ENCODE measurements around the gene SLC39A11.

SLC39A11 gene

GRCh38 chr17:72975509-72975908, 117.0 kb downstream of the SLC39A11 start:
- H4K8ac ChIP-seq (ENCODE audit: low read depth, low read length), result no peak overlapping the region
- no CpG with 5 or more reads among the region's 2 CpGs for WGBS (ENCODE audit: extremely low coverage, insufficient coverage, insufficient read length)
- DNase-seq, result no peak

GRCh38 chr17:72974605-72975232, 117.8 kb downstream of the SLC39A11 start:
- H3K4ac ChIP-seq (ENCODE audit: low read depth, low read length), result no peak overlapping the region
- H2AK5ac ChIP-seq (ENCODE audit: low read length), result no peak overlapping the region
- peaks cover 3 to 13% of the 10 kb centered on the region in 2 experiments for H3K4me1 ChIP-seq (ENCODE audit: control insufficient read depth in 1 of 2, insufficient read depth in 2 of 2, low read length in 2 of 2)
- no peak overlapping the region for H3K4me3 ChIP-seq (ENCODE audit: low read depth, low read length)
- no peak overlapping the region for H2BK5ac ChIP-seq (ENCODE audit: low read depth, low read length, poor library complexity)
- no peak overlapping the region for H4K12ac ChIP-seq (ENCODE audit: low read depth, low read length)
- H2BK12ac ChIP-seq (ENCODE audit: low read length), result no peak overlapping the region
- H3K79me1 ChIP-seq (ENCODE audit: low read length), result no peaks in the 10 kb centered on the region
- no peak overlapping the region for H3K18ac ChIP-seq (ENCODE audit: low read length)
- no peaks in the 10 kb centered on the region for H3K27me3 ChIP-seq (ENCODE audit: insufficient read depth, low read length)
- H3K23ac ChIP-seq (ENCODE audit: low read length), result no peak overlapping the region
- no peak overlapping the region for H2AFZ ChIP-seq (ENCODE audit: insufficient read depth, low read length, poor library complexity)
- H3K9ac ChIP-seq (ENCODE audit: low read length), result no peak overlapping the region
- H3K9me3 ChIP-seq (ENCODE audit: insufficient read depth, low read depth, low read length), result no peaks in the 10 kb centered on the region
- H3K4me2 ChIP-seq (ENCODE audit: low read length), result no peak overlapping the region
- no peak for DNase-seq
- no peak overlapping the region for H3K14ac ChIP-seq (ENCODE audit: low read length)
- no peak overlapping the region for H4K8ac ChIP-seq (ENCODE audit: low read depth, low read length)
- H2BK120ac ChIP-seq (ENCODE audit: insufficient read depth, low read length, poor library complexity), result no peak overlapping the region
- H3K27ac ChIP-seq (ENCODE audit: low read depth, low read length), result no peak overlapping the region
- H4K91ac ChIP-seq (ENCODE audit: low read depth, low read length), result no peak overlapping the region
- no peaks in the 10 kb centered on the region for H3K79me2 ChIP-seq (ENCODE audit: control insufficient read depth, insufficient read depth, low read length, poor library complexity)
- no CpG with 5 or more reads among the region's 4 CpGs for WGBS (ENCODE audit: extremely low coverage, insufficient coverage, insufficient read length)
- no peaks in the 10 kb centered on the region for H3K36me3 ChIP-seq (ENCODE audit: control insufficient read depth in 1 of 2, insufficient read depth in 2 of 2, low read length in 2 of 2)

More at GRCh38 chr17:72975509-72975908, 117.0 kb downstream of the SLC39A11 start:
- Histone ChIP-seq H3K36me3 (ENCODE audit: control insufficient read depth in 1 of 2, insufficient read depth in 2 of 2, low read length in 2 of 2) (no peaks in the 10 kb centered on the region), H3K79me2 (ENCODE audit: control insufficient read depth, insufficient read depth, low read length, poor library complexity) (no peaks in the 10 kb centered on the region), H2BK12ac (ENCODE audit: low read length) (no peak overlapping the region), H2BK120ac (ENCODE audit: insufficient read depth, low read length, poor library complexity) (no peak overlapping the region), H2BK5ac (ENCODE audit: low read depth, low read length, poor library complexity) (no peak overlapping the region), H3K23ac (ENCODE audit: low read length) (no peak overlapping the region), H3K14ac (ENCODE audit: low read length) (no peak overlapping the region), H4K12ac (ENCODE audit: low read depth, low read length) (no peak overlapping the region), H3K9ac (ENCODE audit: low read length) (no peak overlapping the region), H3K79me1 (ENCODE audit: low read length) (no peaks in the 10 kb centered on the region), H2AK5ac (ENCODE audit: low read length) (no peak overlapping the region), H3K4me2 (ENCODE audit: low read length) (no peak overlapping the region), H2AFZ (ENCODE audit: insufficient read depth, low read length, poor library complexity) (no peak overlapping the region), H3K27me3 (ENCODE audit: insufficient read depth, low read length) (no peaks in the 10 kb centered on the region), H3K9me3 (ENCODE audit: insufficient read depth, low read depth, low read length) (no peaks in the 10 kb centered on the region), H3K4me3 (ENCODE audit: low read depth, low read length) (no peak overlapping the region), H4K91ac (ENCODE audit: low read depth, low read length) (no peak overlapping the region), H3K18ac (ENCODE audit: low read length) (no peak overlapping the region), H3K4ac (ENCODE audit: low read depth, low read length) (no peak overlapping the region), H3K27ac (ENCODE audit: low read depth, low read length) (no peak overlapping the region), H3K4me1 (ENCODE audit: control insufficient read depth in 1 of 2, insufficient read depth in 2 of 2, low read length in 2 of 2) (peaks cover 3 to 13% of the 10 kb centered on the region in 2 experiments)

DNA sequence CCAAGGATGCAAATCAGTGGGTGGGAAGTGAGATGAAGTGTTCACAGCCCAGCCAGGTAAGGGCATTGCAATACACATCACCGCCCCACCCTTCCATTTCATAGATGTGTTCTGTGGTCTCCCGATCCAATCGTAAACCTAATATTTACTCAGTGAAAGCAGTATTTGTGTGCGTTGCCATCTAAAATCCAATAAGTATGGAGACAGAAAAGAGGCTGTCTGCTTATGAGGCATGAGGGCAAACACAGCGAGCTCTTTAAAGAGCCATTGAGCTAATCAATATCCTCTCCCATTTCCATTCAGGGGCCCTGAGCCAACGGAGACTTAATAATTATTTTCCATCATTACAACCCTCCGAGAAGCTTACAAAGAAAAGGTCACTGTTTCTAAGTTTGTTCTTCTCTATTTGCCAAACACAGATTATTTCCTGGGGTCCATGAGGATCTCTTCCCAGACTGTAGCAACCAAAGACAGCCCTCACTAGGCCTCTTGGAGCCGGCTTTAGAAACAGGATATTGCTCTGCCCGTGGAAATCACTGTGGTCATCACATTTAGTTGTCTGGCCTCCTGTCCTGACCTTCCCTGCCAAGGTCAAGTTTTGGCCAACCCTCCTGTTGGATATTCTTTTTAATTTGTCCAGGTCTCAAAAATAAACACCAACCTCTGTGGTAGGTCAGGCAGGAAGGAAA, 120.1 kb downstream of the SLC39A11 start:
- H2AFZ ChIP-seq (ENCODE audit: insufficient read depth, low read length, poor library complexity), result no peak overlapping the region
- peaks cover 3 to 10% of the 10 kb centered on the region in 2 experiments for H3K4me1 ChIP-seq (ENCODE audit: control insufficient read depth in 1 of 2, insufficient read depth in 2 of 2, low read length in 2 of 2)
- no peak overlapping the region for H2BK120ac ChIP-seq (ENCODE audit: insufficient read depth, low read length, poor library complexity)
- no peak for DNase-seq
- no peak overlapping the region for H3K4ac ChIP-seq (ENCODE audit: low read depth, low read length)
- no CpG with 5 or more reads among the region's 9 CpGs for WGBS (ENCODE audit: extremely low coverage, insufficient coverage, insufficient read length)
- no peak overlapping the region for H2AK5ac ChIP-seq (ENCODE audit: low read length)
- no peak overlapping the region for H3K27ac ChIP-seq (ENCODE audit: low read depth, low read length)
- no peak overlapping the region for H3K4me3 ChIP-seq (ENCODE audit: low read depth, low read length)
- H4K8ac ChIP-seq (ENCODE audit: low read depth, low read length), result no peak overlapping the region
- H3K9me3 ChIP-seq (ENCODE audit: insufficient read depth, low read depth, low read length), result peaks cover 2% of the 10 kb centered on the region
- no peak overlapping the region for H2BK5ac ChIP-seq (ENCODE audit: low read depth, low read length, poor library complexity)
- no peak overlapping the region for H2BK12ac ChIP-seq (ENCODE audit: low read length)
- no peaks in the 10 kb centered on the region for H3K36me3 ChIP-seq (ENCODE audit: control insufficient read depth in 1 of 2, insufficient read depth in 2 of 2, low read length in 2 of 2)
- H4K12ac ChIP-seq (ENCODE audit: low read depth, low read length), result no peak overlapping the region
- no peak overlapping the region for H3K4me2 ChIP-seq (ENCODE audit: low read length)
- no peak overlapping the region for H4K91ac ChIP-seq (ENCODE audit: low read depth, low read length)
- no peak overlapping the region for H3K18ac ChIP-seq (ENCODE audit: low read length)
- H3K27me3 ChIP-seq (ENCODE audit: insufficient read depth, low read length), result no peaks in the 10 kb centered on the region
- H3K9ac ChIP-seq (ENCODE audit: low read length), result no peak overlapping the region
- H3K23ac ChIP-seq (ENCODE audit: low read length), result no peak overlapping the region
- no peaks in the 10 kb centered on the region for H3K79me2 ChIP-seq (ENCODE audit: control insufficient read depth, insufficient read depth, low read length, poor library complexity)
- no peaks in the 10 kb centered on the region for H3K79me1 ChIP-seq (ENCODE audit: low read length)
- H3K14ac ChIP-seq (ENCODE audit: low read length), result no peak overlapping the region

- H3K9ac ChIP-seq (ENCODE audit: low read length), result no peak overlapping the region
- H4K8ac ChIP-seq (ENCODE audit: low read depth, low read length), result no peak overlapping the region
- no peak overlapping the region for H3K27ac ChIP-seq (ENCODE audit: low read depth, low read length)
- no peak overlapping the region for H4K12ac ChIP-seq (ENCODE audit: low read depth, low read length)
- no peaks in the 10 kb centered on the region for H3K27me3 ChIP-seq (ENCODE audit: insufficient read depth, low read length)
- H3K14ac ChIP-seq (ENCODE audit: low read length), result no peak overlapping the region
- H2BK5ac ChIP-seq (ENCODE audit: low read depth, low read length, poor library complexity), result no peak overlapping the region
- H3K79me2 ChIP-seq (ENCODE audit: control insufficient read depth, insufficient read depth, low read length, poor library complexity), result no peaks in the 10 kb centered on the region
- H3K4me3 ChIP-seq (ENCODE audit: low read depth, low read length), result no peak overlapping the region
- H2AFZ ChIP-seq (ENCODE audit: insufficient read depth, low read length, poor library complexity), result no peak overlapping the region
- H3K4me2 ChIP-seq (ENCODE audit: low read length), result no peak overlapping the region
- no peak overlapping the region for H2BK120ac ChIP-seq (ENCODE audit: insufficient read depth, low read length, poor library complexity)
- H4K91ac ChIP-seq (ENCODE audit: low read depth, low read length), result no peak overlapping the region
- H3K4me1 ChIP-seq (ENCODE audit: control insufficient read depth in 1 of 2, insufficient read depth in 2 of 2, low read length in 2 of 2), result peaks cover 0 to 3% of the 10 kb centered on the region in 2 experiments
- no peak for DNase-seq
- whole genome bisulfite sequencing (ENCODE audit: extremely low coverage, insufficient coverage, insufficient read length), result no CpG with 5 or more reads among the region's 11 CpGs
- peaks cover 2% of the 10 kb centered on the region for H3K9me3 ChIP-seq (ENCODE audit: insufficient read depth, low read depth, low read length)
- no peak overlapping the region for H3K4ac ChIP-seq (ENCODE audit: low read depth, low read length)
- H2BK12ac ChIP-seq (ENCODE audit: low read length), result no peak overlapping the region
- H3K36me3 ChIP-seq (ENCODE audit: control insufficient read depth in 1 of 2, insufficient read depth in 2 of 2, low read length in 2 of 2), result no peaks in the 10 kb centered on the region
- H3K23ac ChIP-seq (ENCODE audit: low read length), result no peak overlapping the region
- H3K79me1 ChIP-seq (ENCODE audit: low read length), result no peaks in the 10 kb centered on the region
- no peak overlapping the region for H2AK5ac ChIP-seq (ENCODE audit: low read length)
- no peak overlapping the region for H3K18ac ChIP-seq (ENCODE audit: low read length)
These were observed 121.1 kb downstream of the SLC39A11 start for GRCh38 chr17:72971226-72971880.

Measured in trophoblast cell (in vitro differentiated cells and primary cell).